SK-N-SH (cell line): ENCODE data around the gene RABGAP1L.

Experiments
- ELF1 ChIP-seq: IDR thresholded peaks from 2 replicates; pipeline ENCODE4 v1.4.0; 2012
- EP300 ChIP-seq, 2 experiments: IDR thresholded peaks; 2 replicates each; pipeline versions ENCODE4 v1.4.0 to v1.6.1; 2012; ENCODE audit warnings: borderline replicate concordance in 1 of 2, low read depth in 1 of 2, low read length in 1 of 2
- FOXM1 ChIP-seq: IDR thresholded peaks from 2 replicates; pipeline ENCODE4 v1.4.0; 2012; ENCODE audit warnings: low read depth, mild to moderate bottlenecking
- JUND ChIP-seq: IDR thresholded peaks from 2 replicates; pipeline ENCODE4 v1.4.0; 2012
- MXI1 ChIP-seq: IDR thresholded peaks from 2 replicates; pipeline ENCODE4 v1.6.1; 2012; ENCODE audit warnings: mild to moderate bottlenecking, low read depth, low read length, improper control_type of control experiment
- POLR2AphosphoS5 ChIP-seq: IDR thresholded peaks from 2 replicates; pipeline ENCODE4 v1.6.1; 2012; ENCODE audit warnings: low read depth, low read length
- RAD21 ChIP-seq: IDR thresholded peaks from 2 replicates; pipeline ENCODE4 v1.6.1; 2012; ENCODE audit warnings: mild to moderate bottlenecking, low read length
- RCOR1 ChIP-seq: fragments of 150-350 bp; IDR thresholded peaks from 2 replicates; pipeline ENCODE4 v1.6.1; 2017; ENCODE audit warnings: antibody characterized with exemption, low read length
- TEAD4 ChIP-seq: IDR thresholded peaks from 2 replicates; pipeline ENCODE4 v1.4.0; 2012; ENCODE audit warnings: mild to moderate bottlenecking, borderline replicate concordance; ENCODE audit not compliant: insufficient read depth
- YY1 ChIP-seq: IDR thresholded peaks from 2 replicates; pipeline ENCODE4 v1.4.0; 2012; ENCODE audit warnings: low read depth, mild to moderate bottlenecking
- TF ChIP-seq, protein P1 (sequence below): IDR thresholded peaks from 2 replicates; pipeline ENCODE4 v1.4.0; 2012; ENCODE audit warnings: low read depth, borderline replicate concordance
- TF ChIP-seq, protein P2 (sequence below): IDR thresholded peaks from 2 replicates; pipeline ENCODE4 v1.4.0; 2012; ENCODE audit warnings: low read depth
- TF ChIP-seq, protein P3 (sequence below): fragments of 200-600 bp; sonication (generic); IDR thresholded peaks from 2 replicates; pipeline ENCODE4 v1.6.1; 2017; ENCODE audit warnings: antibody characterized with exemption, mild to moderate bottlenecking, moderate library complexity
- TF ChIP-seq, protein P4 (sequence below): fragments of 150-350 bp; IDR thresholded peaks from 2 replicates; pipeline ENCODE4 v1.6.1; 2016; ENCODE audit warnings: mild to moderate bottlenecking, low read depth, low read length

DNA sequence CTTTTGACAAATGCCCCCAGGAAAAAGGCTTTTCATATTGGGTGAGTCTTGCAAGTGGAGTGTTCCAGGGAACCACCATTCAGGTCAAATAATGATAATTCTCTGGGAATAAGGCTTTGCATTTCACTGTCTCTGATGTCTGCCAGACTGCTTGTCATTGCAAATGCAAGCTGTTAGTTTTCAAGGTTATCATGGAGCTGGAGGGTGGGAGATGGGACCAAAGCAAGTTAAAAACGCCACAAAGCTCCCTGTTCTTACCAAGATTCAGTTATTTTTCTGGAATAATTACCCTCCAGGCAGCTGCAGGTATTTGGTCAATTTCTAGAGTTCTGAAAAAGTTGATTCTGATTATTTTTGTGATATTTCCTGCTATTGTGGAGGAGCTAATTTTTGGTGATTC lies 498.6 kb downstream of the RABGAP1L start:
- TF ChIP-seq, protein P1, sequence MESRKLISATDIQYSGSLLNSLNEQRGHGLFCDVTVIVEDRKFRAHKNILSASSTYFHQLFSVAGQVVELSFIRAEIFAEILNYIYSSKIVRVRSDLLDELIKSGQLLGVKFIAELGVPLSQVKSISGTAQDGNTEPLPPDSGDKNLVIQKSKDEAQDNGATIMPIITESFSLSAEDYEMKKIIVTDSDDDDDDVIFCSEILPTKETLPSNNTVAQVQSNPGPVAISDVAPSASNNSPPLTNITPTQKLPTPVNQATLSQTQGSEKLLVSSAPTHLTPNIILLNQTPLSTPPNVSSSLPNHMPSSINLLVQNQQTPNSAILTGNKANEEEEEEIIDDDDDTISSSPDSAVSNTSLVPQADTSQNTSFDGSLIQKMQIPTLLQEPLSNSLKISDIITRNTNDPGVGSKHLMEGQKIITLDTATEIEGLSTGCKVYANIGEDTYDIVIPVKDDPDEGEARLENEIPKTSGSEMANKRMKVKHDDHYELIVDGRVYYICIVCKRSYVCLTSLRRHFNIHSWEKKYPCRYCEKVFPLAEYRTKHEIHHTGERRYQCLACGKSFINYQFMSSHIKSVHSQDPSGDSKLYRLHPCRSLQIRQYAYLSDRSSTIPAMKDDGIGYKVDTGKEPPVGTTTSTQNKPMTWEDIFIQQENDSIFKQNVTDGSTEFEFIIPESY = no peak
- TF ChIP-seq, protein P2, sequence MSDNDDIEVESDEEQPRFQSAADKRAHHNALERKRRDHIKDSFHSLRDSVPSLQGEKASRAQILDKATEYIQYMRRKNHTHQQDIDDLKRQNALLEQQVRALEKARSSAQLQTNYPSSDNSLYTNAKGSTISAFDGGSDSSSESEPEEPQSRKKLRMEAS = no peak
- TF ChIP-seq, protein P3, sequence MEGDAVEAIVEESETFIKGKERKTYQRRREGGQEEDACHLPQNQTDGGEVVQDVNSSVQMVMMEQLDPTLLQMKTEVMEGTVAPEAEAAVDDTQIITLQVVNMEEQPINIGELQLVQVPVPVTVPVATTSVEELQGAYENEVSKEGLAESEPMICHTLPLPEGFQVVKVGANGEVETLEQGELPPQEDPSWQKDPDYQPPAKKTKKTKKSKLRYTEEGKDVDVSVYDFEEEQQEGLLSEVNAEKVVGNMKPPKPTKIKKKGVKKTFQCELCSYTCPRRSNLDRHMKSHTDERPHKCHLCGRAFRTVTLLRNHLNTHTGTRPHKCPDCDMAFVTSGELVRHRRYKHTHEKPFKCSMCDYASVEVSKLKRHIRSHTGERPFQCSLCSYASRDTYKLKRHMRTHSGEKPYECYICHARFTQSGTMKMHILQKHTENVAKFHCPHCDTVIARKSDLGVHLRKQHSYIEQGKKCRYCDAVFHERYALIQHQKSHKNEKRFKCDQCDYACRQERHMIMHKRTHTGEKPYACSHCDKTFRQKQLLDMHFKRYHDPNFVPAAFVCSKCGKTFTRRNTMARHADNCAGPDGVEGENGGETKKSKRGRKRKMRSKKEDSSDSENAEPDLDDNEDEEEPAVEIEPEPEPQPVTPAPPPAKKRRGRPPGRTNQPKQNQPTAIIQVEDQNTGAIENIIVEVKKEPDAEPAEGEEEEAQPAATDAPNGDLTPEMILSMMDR = no peak
- TF ChIP-seq YY1 = no peak
- TF ChIP-seq JUND = no peak
- TF ChIP-seq MXI1 = no peak
- no peak for TF ChIP-seq RCOR1
- TF ChIP-seq, protein P4, sequence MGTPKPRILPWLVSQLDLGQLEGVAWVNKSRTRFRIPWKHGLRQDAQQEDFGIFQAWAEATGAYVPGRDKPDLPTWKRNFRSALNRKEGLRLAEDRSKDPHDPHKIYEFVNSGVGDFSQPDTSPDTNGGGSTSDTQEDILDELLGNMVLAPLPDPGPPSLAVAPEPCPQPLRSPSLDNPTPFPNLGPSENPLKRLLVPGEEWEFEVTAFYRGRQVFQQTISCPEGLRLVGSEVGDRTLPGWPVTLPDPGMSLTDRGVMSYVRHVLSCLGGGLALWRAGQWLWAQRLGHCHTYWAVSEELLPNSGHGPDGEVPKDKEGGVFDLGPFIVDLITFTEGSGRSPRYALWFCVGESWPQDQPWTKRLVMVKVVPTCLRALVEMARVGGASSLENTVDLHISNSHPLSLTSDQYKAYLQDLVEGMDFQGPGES = no peak
- no peak for TF ChIP-seq POLR2AphosphoS5
- no peak for TF ChIP-seq RAD21
- TF ChIP-seq FOXM1 = no peak
- no peak for TF ChIP-seq EP300 (IDR thresholded peaks at IDR 0.05; ENCODE audit: borderline replicate concordance in 1 of 2, low read depth in 1 of 2, low read length in 1 of 2)
- no peak for TF ChIP-seq TEAD4
- TF ChIP-seq ELF1 = no peak
